ENCODE results near the gene TBC1D22A.

Gene TBC1D22A

DNA sequence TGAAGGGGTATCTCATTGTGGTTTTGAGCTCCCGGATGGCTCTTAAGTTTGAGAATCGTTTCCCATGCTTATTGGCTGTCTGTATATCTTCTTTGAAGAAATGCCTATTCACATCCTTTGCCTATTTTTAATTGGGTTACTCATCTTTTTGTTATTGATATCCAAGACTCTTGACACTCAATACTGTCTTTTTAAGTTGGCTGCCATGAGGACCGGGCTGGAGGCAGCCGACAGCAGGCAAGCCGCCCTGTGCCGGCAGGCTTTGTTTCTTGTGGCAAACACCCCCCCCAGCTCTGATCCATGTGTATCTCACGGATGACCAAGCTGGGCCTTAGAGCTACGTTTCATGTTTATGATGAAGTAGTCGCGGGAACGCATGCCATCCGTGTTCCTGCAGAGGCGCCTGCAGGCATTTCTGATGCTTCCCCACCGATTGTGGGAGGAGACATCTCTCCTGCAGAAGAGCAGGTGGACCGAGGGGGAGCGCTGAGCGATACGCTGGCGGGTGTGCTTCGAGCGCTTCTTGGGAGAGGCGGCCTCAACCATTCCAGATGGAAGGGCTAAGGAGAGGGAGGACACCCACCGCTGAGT lies 95.8 kb downstream of the TBC1D22A start:
- DNase-seq (ENCODE audit: low read depth, low spot score) = no peak

- DNase-seq (ENCODE audit: low read depth, low spot score) = no peak
Measured at GRCh38 chr22:46860562-46860961, 98.1 kb downstream of the TBC1D22A start.

GRCh38 chr22:46861468-46862367 lies 99.3 kb downstream of the TBC1D22A start:
- DNase-seq (ENCODE audit: low read depth, low spot score) = no peak

DNA sequence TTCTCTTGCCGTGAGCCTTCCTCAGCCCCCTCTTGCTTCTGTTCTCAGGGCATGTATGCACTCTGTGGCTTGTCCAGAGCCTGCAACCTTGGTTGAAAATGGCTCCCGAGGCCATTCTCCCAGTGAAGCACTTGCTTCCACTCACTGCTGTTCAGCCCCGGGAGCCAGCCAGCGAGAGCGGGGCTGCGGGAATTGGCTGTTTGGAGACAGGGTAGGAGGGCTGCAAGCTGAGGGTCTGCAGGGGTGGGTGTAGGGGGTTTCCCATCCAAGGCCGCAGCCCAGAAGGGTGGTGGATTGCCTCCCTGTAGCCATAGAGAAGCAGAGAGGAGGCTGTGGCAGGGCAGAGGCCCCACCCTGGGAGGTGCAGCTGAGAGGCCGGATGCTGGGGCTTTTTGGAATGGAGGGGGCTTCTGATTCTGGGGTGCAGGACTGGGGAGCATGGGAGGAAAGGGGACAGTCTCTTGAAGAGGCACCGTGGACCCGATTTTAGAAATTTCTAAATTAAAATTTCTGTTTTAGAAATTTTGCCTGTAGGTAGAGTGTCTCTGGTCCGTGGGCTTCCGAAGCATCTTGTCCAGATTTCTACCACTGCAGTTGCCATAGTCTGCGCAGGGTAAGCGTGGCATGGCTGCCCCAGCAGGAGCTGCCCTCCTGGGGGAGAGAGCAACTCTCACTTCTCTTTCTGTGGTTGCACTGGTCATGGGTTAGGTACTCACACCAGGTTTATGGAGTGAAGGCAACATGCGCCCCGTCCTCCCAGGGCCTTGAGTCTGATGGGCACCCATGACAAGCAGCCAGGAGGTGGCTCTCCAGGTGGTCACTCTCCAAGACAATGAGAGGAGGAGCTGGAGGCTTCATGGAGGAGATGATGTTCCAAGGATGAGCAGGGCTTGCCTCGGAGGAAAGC lies 100.2 kb downstream of the TBC1D22A start:
- DNase-seq (ENCODE audit: low read depth, low spot score) = no peak

DNA sequence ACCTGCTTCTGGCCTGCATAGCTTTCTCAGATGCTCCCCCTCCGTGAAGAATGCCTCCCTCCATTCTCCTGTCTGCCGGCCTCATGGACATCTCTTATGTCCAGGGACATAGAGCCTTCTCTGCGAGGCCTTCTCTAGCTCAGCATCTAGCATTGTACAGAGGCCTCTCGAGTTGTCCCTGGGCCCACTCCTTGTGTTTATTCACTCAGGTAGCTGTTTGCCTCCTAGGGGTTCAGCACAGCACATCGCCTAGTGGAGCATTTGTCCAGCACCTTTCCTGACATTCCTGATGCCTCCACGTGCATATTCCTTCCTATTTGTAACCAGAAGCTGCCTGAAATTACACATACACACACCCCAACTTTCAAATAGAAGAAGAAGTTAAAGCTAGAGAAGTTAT lies 101.3 kb downstream of the TBC1D22A start:
- DNase-seq (ENCODE audit: low read depth, low spot score) = no peak

DNA sequence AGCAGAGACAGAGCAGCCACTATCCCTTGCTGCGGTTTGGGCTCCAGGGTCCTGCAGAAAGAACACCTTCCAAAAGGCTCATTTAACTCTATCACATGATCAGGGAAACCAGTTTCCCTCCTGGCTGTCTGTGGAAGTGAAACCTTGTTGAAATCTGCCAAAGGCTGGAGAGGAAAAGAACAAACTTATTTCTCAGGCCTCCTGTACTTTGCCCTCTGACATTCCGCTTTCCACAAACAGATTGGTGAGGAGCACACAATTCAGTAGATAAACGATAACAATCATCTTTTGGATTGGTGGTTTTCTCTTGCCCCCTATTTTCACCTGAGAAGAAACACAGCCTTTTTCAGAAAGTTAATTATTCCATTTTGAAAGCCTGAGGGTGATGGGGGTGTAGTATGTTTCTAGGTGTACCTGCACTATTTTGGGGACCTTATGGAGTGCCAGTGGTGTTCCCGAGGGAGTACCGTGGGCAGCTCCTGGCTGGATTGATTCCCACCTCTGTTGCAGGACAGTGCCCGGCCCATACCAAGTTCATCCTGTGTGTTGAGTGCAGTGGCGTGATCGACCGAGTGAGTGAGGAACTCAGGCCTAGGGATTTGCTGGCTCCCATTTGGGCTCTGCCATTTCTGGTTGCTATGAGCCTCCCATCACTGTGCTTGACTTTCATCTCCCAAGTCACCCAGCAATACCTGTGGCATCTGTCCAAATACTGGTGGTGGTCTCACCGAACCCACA lies 102.0 kb downstream of the TBC1D22A start:
- DNase-seq (ENCODE audit: low read depth, low spot score) = no peak

GRCh38 chr22:46865052-46865434 lies 102.6 kb downstream of the TBC1D22A start:
- no peak for DNase-seq (ENCODE audit: low read depth, low spot score)

- no peak for DNase-seq (ENCODE audit: low read depth, low spot score)
Measured at GRCh38 chr22:46865642-46866041, 103.2 kb downstream of the TBC1D22A start.

DNA sequence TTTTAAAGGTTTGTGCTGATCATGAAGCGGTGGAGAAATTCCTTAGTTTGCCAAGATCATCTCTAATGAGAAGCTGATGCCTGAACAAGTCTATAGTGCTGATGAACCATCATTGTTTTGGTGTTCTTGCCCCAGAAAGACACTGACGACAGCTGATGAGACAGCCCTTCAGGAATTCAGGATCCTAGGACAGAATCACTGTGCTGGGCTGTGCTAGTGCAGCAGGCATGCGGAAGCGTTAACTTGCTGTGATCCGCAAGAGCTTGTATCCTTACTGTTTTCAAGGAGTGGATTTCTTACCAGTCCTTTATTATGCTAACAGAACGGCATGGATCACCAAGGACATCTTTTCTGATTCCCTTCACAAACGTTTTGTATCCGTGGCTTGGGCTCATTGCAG lies 104.1 kb downstream of the TBC1D22A start:
- DNase-seq (ENCODE audit: low read depth, low spot score) = peak; percentile 74

- DNase-seq (ENCODE audit: low read depth, low spot score) = no peak
Measured at GRCh38 chr22:46867106-46867505, 104.7 kb downstream of the TBC1D22A start.

GRCh38 chr22:46869329-46869728 lies 106.9 kb downstream of the TBC1D22A start:
- DNase-seq (ENCODE audit: low read depth, low spot score) = no peak

DNA sequence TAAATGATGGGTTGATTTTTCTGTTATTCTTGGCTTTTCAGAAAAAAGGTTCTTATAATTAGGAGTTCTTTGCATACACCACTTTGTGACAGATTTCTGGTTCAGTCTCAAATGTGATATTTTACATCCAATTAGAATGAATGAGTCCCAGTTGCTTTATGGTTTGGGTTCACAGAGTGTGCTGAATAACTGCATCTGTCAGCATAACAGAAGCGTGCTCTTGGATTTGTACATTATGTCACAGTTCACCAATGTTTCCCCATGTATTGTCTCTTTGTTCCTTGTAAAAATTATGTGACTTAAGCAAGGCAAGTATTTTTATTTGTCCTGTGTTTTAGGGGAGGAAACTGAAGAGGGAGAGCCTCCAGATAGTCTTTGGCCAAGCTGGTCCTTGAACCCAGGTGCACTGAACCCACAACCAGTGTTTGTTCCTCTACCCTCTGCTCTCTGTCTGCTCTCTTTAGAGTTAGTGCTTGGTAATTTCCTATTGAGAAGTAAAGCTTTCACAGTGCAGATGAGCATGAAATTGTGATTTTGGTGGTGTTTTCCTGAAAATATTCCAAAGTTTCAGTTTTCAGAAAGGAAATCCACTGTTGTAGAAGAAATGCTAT lies 107.5 kb downstream of the TBC1D22A start:
- no peak for DNase-seq (ENCODE audit: low read depth, low spot score)

DNA sequence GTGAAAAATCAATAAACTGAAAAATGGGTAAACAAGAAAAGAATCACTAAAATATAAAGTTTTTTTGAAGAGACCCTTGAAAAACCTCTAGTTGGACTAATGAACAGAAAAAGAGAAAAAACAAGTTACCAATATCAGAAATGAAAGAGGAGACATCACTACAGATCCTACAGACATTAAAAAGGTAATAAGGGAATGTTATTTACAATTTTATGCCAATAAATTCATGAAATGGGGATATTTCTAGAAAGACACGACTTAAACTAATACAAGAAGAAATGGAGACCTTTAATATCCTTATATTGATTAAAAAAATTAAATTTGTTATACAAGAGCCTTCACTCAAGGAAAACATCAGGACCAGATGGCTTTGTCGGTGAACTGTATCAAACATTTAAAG lies 109.4 kb downstream of the TBC1D22A start:
- no peak for DNase-seq (ENCODE audit: low read depth, low spot score)

DNA sequence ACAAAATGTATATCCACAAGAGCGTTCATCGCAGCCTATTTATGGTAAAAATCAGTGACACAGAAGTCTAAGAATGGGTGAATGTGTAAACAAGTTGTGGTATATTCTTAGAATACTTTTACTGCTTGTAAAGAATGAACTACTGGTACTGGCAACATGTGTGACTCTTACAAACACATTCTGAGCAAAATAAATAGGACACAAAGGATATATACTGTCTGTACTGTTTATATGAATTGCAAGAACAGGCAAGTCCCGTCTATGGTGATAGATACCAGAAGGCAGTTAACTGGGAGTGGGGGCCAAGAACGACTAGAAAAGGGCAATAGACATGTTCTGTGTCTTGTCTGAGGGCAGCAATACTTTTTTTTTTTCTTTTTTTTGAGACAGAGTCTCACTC lies 112.6 kb downstream of the TBC1D22A start:
- DNase-seq (ENCODE audit: low read depth, low spot score) = no peak

- no peak for DNase-seq (ENCODE audit: low read depth, low spot score)
Measured at GRCh38 chr22:46876357-46876934, 114.0 kb downstream of the TBC1D22A start.

DNA sequence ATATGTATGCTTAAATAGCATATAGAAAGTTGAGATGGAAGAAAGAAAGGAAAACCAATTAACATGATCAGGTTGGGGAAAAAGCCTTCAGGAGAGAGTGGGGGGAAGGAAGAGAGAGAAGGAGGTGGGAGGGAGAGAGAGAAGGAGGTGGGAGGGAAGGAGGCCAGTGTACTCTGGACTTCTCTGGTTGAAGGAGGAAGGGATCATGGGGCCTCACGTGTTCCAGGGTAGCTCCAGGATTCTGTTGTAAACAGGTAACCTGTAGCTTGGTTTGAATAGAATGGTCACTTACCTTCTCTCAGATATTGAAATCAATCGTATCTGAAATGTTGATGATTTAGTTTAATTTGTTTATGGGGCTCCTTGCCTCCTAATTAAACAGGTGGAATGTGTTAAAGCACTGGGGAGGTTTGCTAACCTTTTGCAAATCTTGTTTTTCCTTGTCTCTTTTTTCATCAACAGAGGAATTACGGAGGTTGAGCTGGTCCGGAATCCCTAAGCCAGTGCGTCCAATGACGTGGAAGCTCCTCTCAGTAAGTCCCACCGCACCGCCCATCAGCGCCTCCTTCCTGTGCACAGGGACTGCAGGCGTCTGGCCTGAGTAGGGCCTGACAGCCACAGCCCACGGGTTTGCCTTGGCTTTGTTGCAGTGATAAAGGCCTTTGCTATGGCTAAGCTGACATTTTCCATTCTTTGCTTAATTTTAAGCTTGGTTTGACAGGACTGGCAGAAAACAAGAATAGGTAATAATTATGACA lies 115.9 kb downstream of the TBC1D22A start:
- no peak for DNase-seq (ENCODE audit: low read depth, low spot score)

DNA sequence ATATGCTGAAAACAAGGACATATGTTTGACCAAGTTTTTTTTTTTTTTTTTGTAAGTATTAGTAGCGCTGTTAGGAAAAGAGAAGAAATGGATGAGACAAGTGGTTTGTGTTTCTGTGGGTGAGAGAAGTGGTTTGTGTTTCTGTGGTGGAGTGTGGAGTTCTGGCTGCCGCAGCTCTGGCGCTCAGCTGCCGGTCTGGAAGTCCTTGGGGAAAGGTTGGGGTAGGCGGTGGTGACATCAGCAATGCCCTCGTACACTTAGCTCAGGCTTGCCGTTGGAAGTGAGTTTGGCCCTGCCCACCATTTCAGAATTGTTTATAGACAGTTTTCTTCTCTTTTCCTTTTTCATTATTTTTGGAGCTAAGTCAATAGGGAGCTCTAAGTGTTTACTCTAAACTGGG lies 116.6 kb downstream of the TBC1D22A start:
- DNase-seq (ENCODE audit: low read depth, low spot score) = no peak

DNA sequence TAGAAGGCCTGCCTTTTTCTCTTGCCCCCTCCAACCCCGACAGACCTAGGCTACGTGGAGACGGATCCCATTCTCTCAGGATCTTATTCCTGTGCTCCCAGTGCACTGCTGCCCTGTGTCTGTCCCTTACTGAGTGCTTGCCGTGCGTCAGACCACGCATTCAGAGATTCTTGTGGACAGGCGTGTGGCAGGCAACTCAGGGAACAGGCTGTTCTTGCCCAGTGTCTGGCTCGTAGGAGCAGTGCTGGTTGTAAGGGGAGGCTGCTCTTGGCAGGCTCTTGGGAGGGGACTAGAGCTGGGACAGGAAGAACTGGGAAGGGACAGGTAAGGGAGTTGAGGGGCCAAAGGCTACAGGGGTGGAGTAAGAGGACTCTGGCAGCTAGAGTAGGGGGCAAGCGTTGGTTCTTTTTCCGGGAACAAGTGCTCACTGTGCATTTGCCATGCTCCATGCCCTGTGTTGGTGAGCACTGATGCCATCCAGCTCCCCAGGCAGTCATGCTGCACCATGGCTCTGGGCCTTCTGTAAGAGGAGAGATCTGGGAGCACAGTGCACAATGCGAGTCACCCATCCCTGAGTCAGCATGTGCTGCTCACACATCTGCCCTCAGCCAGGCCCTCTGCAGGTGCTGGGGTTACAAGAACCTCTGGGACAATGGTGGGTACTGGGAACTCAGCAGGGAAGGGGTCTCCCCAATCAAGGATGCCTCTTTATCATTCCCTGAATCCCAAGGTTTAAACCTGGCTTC lies 119.1 kb downstream of the TBC1D22A start:
- no peak for DNase-seq (ENCODE audit: low read depth, low spot score)

Data from astrocyte of the hippocampus (primary cell).